Right kidney (tissue), 1 donor: ENCODE data around the gene INTS15.

Source experiments
- DNase-seq: peaks from one replicate; pipeline ENCODE4 v3.0.0-alpha.2; 2016

INTS15 gene

GRCh38 chr7:6641305-6642035 is 51.6 kb downstream of the INTS15 start:
- DNase-seq = no peak

- DNase-seq = no peak
Measured at GRCh38 chr7:6642239-6642839, 52.5 kb downstream of the INTS15 start.

- no peak for DNase-seq
Measured at GRCh38 chr7:6642861-6643640, 53.2 kb downstream of the INTS15 start.

- no peak for DNase-seq
Measured at GRCh38 chr7:6643915-6644625, 54.2 kb downstream of the INTS15 start.

GRCh38 chr7:6644728-6645127 is 54.9 kb downstream of the INTS15 start:
- DNase-seq = no peak

- DNase-seq = no peak
Measured at GRCh38 chr7:6646465-6646864, 56.6 kb downstream of the INTS15 start.

GRCh38 chr7:6647080-6647479 is 57.3 kb downstream of the INTS15 start:
- DNase-seq = no peak

GRCh38 chr7:6647541-6647940 is 57.7 kb downstream of the INTS15 start:
- DNase-seq = no peak

GRCh38 chr7:6648066-6648814 is 58.4 kb downstream of the INTS15 start:
- DNase-seq = no peak

GRCh38 chr7:6648815-6649104 is 58.9 kb downstream of the INTS15 start:
- no peak for DNase-seq

- no peak for DNase-seq
Measured at GRCh38 chr7:6649241-6649961, 59.6 kb downstream of the INTS15 start.

GRCh38 chr7:6650086-6650485 is 60.3 kb downstream of the INTS15 start:
- DNase-seq = no peak

- DNase-seq = no peak
Measured at GRCh38 chr7:6650521-6651011, 60.7 kb downstream of the INTS15 start.

GRCh38 chr7:6651851-6652445 is 62.1 kb downstream of the INTS15 start:
- no peak for DNase-seq

GRCh38 chr7:6652446-6653011 is 62.7 kb downstream of the INTS15 start:
- DNase-seq = no peak

GRCh38 chr7:6653071-6654003 is 63.5 kb downstream of the INTS15 start:
- no peak for DNase-seq

- no peak for DNase-seq
Measured at GRCh38 chr7:6654113-6654841, 64.5 kb downstream of the INTS15 start.

- DNase-seq = no peak
Measured at GRCh38 chr7:6654842-6655610, 65.2 kb downstream of the INTS15 start.
